GM18520 (cell line): ENCODE results near the gene CHN2.
"Not testable (repeated sequence)": the region's sequence is repeated elsewhere in the genome, so short reads cannot be mapped to it uniquely, and the experiment has no call there.

Experiments used
- ATAC-seq: cut with Tn5 transposase; IDR thresholded peaks from one replicate; pipeline ENCODE4 v1.9.1; 2021; ENCODE audit not compliant: unreplicated experiment

The CHN2 gene

GRCh38 chr7:29255906-29256692, 61.5 kb downstream of the CHN2 start:
- no peak for ATAC-seq

DNA sequence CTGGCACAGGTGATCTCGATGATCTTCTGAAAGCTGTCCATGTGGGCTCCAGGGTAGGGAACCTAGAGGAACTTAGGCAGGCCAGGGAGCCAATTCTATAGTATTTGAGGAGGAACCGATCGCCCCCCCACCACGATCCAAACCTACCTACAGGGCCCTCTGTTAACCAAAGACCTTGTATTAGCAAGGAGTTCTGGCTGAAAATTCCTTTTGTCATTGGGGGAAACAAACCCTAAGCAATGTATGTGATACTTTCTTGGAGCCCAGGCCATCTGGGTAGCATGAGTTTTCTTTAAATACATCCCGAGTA, 62.1 kb downstream of the CHN2 start:
- ATAC-seq: no peak

GRCh38 chr7:29258951-29259350, 64.4 kb downstream of the CHN2 start:
- ATAC-seq: no peak

DNA sequence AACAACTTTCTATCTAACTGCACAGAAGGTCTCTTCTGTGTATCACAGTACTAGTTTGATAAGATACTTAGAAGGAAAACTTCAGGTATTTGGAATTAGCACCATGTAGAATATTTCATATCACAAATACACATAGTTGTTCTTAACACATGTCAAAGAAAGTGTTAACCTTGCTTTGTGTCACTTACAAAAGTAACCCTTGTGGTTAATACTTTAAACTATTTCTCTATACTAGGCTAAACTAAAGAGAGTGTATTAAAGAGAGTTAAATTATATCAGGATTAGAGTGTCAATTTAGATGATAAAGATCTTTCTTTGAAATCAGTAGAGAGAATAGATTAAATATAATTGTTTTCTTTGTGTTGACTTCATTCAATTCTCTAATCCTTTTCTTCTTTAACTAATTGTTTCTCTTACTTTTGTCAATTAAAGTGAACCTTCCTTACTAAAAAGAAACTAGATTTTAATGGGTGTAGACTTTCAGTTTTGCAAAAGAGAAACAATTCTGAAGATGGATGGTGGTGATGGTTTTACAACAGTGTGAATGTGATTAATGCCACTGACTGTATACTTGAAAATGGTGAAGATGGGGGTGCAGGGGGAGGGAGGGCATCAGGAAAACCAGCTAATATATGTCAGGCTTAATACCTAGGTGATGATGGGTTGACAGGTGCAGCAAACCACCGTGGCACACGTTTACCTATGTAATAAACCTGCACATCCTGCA, 67.8 kb downstream of the CHN2 start:
- ATAC-seq: no peak

GRCh38 chr7:29263601-29264207, 69.1 kb downstream of the CHN2 start:
- ATAC-seq: not testable (repeated sequence)

GRCh38 chr7:29265208-29265923, 70.8 kb downstream of the CHN2 start:
- no peak for ATAC-seq

DNA sequence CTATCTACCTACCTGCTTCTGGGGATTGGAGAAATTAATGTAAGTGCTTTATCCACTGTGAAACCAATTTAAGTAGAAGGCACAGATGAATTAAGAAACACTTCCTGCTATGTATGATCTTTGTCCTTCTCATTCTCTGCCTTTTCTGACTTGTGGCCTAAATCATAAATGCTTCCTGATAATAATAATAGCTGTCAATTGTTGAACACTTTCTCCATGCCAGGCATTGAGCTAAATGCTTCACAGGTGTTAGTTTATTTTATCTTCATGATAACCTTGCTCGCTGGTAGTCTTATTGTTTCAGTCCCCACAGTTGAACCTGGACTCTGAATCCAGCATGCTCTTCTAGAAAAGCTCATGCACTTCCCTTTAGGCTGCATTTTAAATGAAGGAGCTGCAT, 75.4 kb downstream of the CHN2 start:
- ATAC-seq: no peak

GRCh38 chr7:29270594-29271318, 76.2 kb downstream of the CHN2 start:
- ATAC-seq: no peak

GRCh38 chr7:29271319-29271658, 76.7 kb downstream of the CHN2 start:
- ATAC-seq: no peak

- no peak for ATAC-seq
Measured at GRCh38 chr7:29272057-29272456, 77.5 kb downstream of the CHN2 start.

- no peak for ATAC-seq
Measured at GRCh38 chr7:29274146-29275017, 79.8 kb downstream of the CHN2 start.

GRCh38 chr7:29275018-29275318, 80.4 kb downstream of the CHN2 start:
- ATAC-seq: no peak

DNA sequence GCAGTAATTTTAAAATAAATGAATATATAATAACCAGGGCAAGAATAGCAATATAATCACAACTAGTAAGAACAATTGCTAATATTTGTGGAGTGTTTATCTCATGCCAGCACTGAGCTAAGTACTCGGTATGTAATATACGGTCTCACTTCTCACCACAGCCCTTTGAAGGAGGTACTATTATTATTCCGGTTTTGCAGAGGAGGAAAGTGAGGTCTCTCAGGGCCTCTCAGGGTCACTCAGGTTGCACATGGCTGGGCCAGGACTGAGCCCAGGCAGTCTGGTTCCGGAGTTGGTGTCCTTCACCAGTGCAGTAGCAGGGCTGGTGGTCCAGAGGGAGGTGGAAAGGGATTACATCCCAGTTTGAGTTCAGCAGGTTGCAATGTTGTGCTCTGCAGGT, 80.9 kb downstream of the CHN2 start:
- ATAC-seq: no peak

GRCh38 chr7:29276199-29276598, 81.6 kb downstream of the CHN2 start:
- ATAC-seq: no peak

DNA sequence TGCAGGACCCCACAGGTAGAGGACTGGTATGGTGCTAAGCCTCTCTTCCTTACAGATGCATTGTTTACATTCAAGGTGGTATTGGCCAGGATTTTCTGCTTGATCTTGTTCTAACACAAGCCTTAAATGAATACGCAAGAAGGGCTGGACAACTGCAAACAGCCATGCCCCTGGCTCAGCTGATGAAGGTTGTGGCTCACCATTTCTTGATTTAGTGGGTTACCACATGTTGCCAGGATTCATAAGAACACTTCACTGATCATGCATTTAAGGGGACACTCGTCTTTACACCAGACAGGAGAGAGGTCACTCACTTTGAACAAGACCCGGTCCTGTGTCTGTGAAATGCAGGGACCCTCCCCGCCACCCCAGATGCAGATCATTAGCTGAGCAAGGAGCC, 82.2 kb downstream of the CHN2 start:
- no peak for ATAC-seq

GRCh38 chr7:29277436-29278215, 83.1 kb downstream of the CHN2 start:
- ATAC-seq: no peak

GRCh38 chr7:29278337-29279069, 83.9 kb downstream of the CHN2 start:
- ATAC-seq: no peak

DNA sequence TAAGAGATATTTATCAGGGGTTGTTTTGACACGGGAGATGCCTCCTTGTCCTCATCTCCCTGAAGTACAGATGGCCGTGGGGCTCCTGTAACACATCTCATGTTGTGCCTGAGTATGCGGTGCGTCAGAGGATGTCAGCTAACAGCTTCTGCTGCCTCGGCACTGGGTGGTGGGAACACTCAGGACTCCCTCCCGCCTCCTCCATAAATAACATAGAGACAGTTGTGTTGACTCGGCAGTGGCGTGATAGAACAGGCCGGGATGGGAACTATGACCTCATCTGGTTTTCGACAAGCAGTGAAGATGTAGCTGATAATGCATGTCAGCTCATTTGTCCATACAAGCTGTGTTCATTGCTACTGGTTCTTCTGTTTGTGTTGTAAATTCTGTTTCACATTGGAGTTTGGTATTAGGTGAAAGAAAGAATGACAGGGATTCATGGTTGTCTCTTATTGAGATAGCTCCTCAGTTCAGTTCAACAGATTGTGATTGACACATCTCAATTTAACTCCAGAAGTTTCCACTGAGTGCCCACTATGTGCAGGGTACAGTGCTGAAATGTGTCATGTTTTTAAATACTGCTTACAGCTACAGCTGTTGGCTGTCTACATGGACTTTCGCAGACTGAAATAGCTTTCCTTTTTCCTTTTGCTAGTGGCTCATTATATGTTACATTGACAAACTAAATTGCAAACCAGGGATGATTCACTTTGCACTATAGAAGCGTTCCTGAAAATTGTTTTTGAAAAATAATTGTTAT, 87.4 kb downstream of the CHN2 start:
- no peak for ATAC-seq
